ENCODE data around the gene MED13L. TPM values are rescaled to one million over a fixed set of nuclear protein-coding genes. Genes with fewer than 3 reads are reported as not detected.
A peak's percentile ranks its signal among the peaks of the same experiment; 100 is the strongest.

MED13L gene
- polyA plus RNA-seq, 1 of the 3 experiments (the other 2 are of a cell fraction): 17.1 TPM

DNA sequence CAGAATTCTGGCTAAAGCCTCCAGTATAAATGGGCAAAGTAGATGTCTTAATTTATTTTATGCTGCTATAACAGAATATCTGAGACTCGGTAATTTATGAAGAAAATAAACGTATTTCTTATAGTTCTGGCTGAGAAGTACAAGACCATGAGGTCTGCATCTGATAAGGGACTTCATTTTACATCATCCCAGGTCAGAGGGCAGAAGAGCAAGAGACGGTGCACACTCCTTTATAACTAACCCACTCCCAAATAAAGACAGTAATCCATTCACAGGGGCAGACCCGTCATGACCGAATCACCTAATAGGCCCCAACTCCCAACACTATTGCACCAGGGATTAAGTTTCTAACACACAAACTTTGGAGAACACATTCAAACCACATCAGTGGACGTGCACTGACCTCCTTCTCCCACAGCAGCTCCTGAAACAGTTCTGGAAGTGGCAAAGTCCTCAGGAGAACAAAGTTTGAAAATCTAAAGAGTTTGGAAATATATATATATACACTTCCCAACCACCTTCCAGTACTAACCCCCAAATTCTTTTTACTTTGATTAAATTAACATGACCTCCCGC, 116.5 kb downstream of the MED13L start:
- TF ChIP-seq TEAD4 (IDR thresholded peaks at IDR 0.05; ENCODE audit: borderline replicate concordance, insufficient read depth): no peak
- TF ChIP-seq SIN3A (IDR thresholded peaks at IDR 0.05; ENCODE audit: borderline replicate concordance, low read depth, low read length): no peak
- TF ChIP-seq, protein P1, sequence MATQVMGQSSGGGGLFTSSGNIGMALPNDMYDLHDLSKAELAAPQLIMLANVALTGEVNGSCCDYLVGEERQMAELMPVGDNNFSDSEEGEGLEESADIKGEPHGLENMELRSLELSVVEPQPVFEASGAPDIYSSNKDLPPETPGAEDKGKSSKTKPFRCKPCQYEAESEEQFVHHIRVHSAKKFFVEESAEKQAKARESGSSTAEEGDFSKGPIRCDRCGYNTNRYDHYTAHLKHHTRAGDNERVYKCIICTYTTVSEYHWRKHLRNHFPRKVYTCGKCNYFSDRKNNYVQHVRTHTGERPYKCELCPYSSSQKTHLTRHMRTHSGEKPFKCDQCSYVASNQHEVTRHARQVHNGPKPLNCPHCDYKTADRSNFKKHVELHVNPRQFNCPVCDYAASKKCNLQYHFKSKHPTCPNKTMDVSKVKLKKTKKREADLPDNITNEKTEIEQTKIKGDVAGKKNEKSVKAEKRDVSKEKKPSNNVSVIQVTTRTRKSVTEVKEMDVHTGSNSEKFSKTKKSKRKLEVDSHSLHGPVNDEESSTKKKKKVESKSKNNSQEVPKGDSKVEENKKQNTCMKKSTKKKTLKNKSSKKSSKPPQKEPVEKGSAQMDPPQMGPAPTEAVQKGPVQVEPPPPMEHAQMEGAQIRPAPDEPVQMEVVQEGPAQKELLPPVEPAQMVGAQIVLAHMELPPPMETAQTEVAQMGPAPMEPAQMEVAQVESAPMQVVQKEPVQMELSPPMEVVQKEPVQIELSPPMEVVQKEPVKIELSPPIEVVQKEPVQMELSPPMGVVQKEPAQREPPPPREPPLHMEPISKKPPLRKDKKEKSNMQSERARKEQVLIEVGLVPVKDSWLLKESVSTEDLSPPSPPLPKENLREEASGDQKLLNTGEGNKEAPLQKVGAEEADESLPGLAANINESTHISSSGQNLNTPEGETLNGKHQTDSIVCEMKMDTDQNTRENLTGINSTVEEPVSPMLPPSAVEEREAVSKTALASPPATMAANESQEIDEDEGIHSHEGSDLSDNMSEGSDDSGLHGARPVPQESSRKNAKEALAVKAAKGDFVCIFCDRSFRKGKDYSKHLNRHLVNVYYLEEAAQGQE (IDR thresholded peaks at IDR 0.05; ENCODE audit: low read depth, low read length): no peak
- TF ChIP-seq, protein P2, sequence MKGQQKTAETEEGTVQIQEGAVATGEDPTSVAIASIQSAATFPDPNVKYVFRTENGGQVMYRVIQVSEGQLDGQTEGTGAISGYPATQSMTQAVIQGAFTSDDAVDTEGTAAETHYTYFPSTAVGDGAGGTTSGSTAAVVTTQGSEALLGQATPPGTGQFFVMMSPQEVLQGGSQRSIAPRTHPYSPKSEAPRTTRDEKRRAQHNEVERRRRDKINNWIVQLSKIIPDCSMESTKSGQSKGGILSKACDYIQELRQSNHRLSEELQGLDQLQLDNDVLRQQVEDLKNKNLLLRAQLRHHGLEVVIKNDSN (IDR thresholded peaks at IDR 0.05; ENCODE audit: borderline replicate concordance, low read depth): no peak
- no peak for TF ChIP-seq NRF1 (IDR thresholded peaks at IDR 0.05; ENCODE audit: low read depth, low read length)
- TF ChIP-seq, protein P3, sequence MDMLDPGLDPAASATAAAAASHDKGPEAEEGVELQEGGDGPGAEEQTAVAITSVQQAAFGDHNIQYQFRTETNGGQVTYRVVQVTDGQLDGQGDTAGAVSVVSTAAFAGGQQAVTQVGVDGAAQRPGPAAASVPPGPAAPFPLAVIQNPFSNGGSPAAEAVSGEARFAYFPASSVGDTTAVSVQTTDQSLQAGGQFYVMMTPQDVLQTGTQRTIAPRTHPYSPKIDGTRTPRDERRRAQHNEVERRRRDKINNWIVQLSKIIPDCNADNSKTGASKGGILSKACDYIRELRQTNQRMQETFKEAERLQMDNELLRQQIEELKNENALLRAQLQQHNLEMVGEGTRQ (IDR thresholded peaks at IDR 0.05; ENCODE audit: borderline replicate concordance, low read depth, low read length): no peak
- no peak for TF ChIP-seq SMC3 (IDR thresholded peaks at IDR 0.05; ENCODE audit: low read depth, low read length)
- no peak for TF ChIP-seq FOSL2 (IDR thresholded peaks at IDR 0.05; ENCODE audit: borderline replicate concordance, low read depth)
- no peak for TF ChIP-seq RXRA (IDR thresholded peaks at IDR 0.05; ENCODE audit: borderline replicate concordance, low read depth)
- peaks cover 100% of the 10 kb centered on the region for H4K20me1 ChIP-seq (ENCODE audit: insufficient read depth)
- no peaks in the 10 kb centered on the region for H3K9me2 ChIP-seq
- no peak overlapping the region for H3K4me3 ChIP-seq (ENCODE audit: low read depth in 2 of 2, low read length in 1 of 2)
- no peak overlapping the region for H3K27ac ChIP-seq (ENCODE audit: low read depth in 2 of 2, low read length in 1 of 2)
- peaks cover 38% of the 10 kb centered on the region for H3F3A ChIP-seq (replicated peaks; ENCODE audit: insufficient read depth)
- no peak overlapping the region for H3K9ac ChIP-seq
- H3K9me3 ChIP-seq: no peaks in the 10 kb centered on the region
- no peak overlapping the region for H3K4me2 ChIP-seq
- DNase-seq: no peak
- H3K27me3 ChIP-seq (ENCODE audit: insufficient read depth): no peaks in the 10 kb centered on the region
- H3K4me1 ChIP-seq (ENCODE audit: control insufficient read depth in 1 of 2, insufficient read depth in 2 of 2, low read depth in 1 of 2, low read length in 1 of 2): peaks cover 50 to 53% of the 10 kb centered on the region in 2 experiments; a peak in 3 of 4 replicates
- no peaks in the 10 kb centered on the region for H3K36me3 ChIP-seq (replicated peaks in 1 of 2; ENCODE audit: control insufficient read depth in 1 of 2, insufficient read depth in 2 of 2, low read length in 1 of 2)
- WGBS (ENCODE audit: low lambda C conversion rate): 90% methylated on average over 7 of the region's 7 CpGs
- ChIA-PET CTCF (interaction anchor here (1.3 to 1.9 kb wide), 4 partner anchors 11 to 75 kb away, joined by 4 to 8 read pairs (median 4); no protein-coding TSS in a partner anchor), POLR2A (no interaction called here)
- H2AFZ ChIP-seq (ENCODE audit: low read depth): no peak overlapping the region
- peaks cover 100% of the 10 kb centered on the region for H3K79me2 ChIP-seq (ENCODE audit: insufficient read depth)

DNA sequence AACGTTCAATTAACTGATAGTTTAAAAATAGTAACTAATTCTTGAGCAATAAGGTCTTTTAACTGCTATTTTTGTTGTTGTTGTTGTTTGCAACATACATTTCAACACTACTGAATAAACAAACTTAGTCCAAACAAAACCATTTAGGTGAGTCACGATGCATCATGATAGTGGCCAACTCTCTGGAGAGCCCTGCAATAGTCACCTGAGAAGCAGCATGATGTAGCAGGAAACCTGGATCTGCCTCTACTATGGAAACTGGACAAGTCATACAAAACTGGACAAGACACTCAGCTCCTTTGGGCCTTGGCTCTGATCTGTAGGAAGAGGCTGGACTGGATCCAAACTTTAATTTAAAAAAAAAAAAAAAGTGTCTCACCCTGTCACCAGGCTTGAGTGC, 117.3 kb downstream of the MED13L start:
- TF ChIP-seq FOSL2 (IDR thresholded peaks at IDR 0.05; ENCODE audit: borderline replicate concordance, low read depth) (0 out of 2 replicates have a peak, but pooled peaks have one; percentile 7), GABPA (IDR thresholded peaks at IDR 0.05; ENCODE audit: low read depth) (no peak), NFIC (IDR thresholded peaks at IDR 0.05; ENCODE audit: borderline replicate concordance) (peak; percentile 34; the same call in 1 of the 2 replicates)
- TF ChIP-seq, protein P4, sequence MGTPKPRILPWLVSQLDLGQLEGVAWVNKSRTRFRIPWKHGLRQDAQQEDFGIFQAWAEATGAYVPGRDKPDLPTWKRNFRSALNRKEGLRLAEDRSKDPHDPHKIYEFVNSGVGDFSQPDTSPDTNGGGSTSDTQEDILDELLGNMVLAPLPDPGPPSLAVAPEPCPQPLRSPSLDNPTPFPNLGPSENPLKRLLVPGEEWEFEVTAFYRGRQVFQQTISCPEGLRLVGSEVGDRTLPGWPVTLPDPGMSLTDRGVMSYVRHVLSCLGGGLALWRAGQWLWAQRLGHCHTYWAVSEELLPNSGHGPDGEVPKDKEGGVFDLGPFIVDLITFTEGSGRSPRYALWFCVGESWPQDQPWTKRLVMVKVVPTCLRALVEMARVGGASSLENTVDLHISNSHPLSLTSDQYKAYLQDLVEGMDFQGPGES (IDR thresholded peaks at IDR 0.05; ENCODE audit: low read depth, low read length): no peak
- H3K9ac ChIP-seq: no peak overlapping the region
- H3K36me3 ChIP-seq (replicated peaks in 1 of 2; ENCODE audit: control insufficient read depth in 1 of 2, insufficient read depth in 2 of 2, low read length in 1 of 2): no peaks in the 10 kb centered on the region
- H3K9me2 ChIP-seq: no peaks in the 10 kb centered on the region
- no peaks in the 10 kb centered on the region for H3K27me3 ChIP-seq (ENCODE audit: insufficient read depth)
- ChIA-PET POLR2A (no interaction called here), CTCF (interaction anchor here (0.7 to 1.9 kb wide), 4 partner anchors 11 to 549 kb away, joined by 3 to 8 read pairs (median 4); no protein-coding TSS in a partner anchor)
- H3F3A ChIP-seq (replicated peaks; ENCODE audit: insufficient read depth): peaks cover 36% of the 10 kb centered on the region
- DNase-seq: no peak
- H3K4me1 ChIP-seq (ENCODE audit: control insufficient read depth in 1 of 2, insufficient read depth in 2 of 2, low read depth in 1 of 2, low read length in 1 of 2): peaks cover 45 to 47% of the 10 kb centered on the region in 2 experiments; a peak in 3 of 4 replicates
- H3K79me2 ChIP-seq (ENCODE audit: insufficient read depth): peaks cover 100% of the 10 kb centered on the region
- WGBS (ENCODE audit: low lambda C conversion rate): 49% methylated on average over 2 of the region's 2 CpGs
- H3K9me3 ChIP-seq: no peaks in the 10 kb centered on the region
- H3K4me3 ChIP-seq (ENCODE audit: low read depth in 2 of 2, low read length in 1 of 2): no peak overlapping the region
- H4K20me1 ChIP-seq (ENCODE audit: insufficient read depth): peaks cover 100% of the 10 kb centered on the region
- no peak overlapping the region for H3K4me2 ChIP-seq
- no peak overlapping the region for H2AFZ ChIP-seq (ENCODE audit: low read depth)
- H3K27ac ChIP-seq (ENCODE audit: low read depth in 2 of 2, low read length in 1 of 2): peak overlapping the region in 1 of 2 experiments; percentile 67; a peak in 1 of 4 replicates

Data from SK-N-SH (cell line).